GM11168 (cell line): ENCODE results near the gene RUFY3.
"Not testable (repeated sequence)": the region's sequence is repeated elsewhere in the genome, so short reads cannot be mapped to it uniquely, and the experiment has no call there.

Experiments used
- in situ Hi-C: fragments of 300-500 bp; cut with MboI; formaldehyde crosslinking; loops from one replicate; pipeline ENCODE4 v1.12.0; 2022; ENCODE audit warnings: low sequenced_read_pairs; ENCODE audit not compliant: unreplicated experiment

Gene RUFY3

GRCh38 chr4:70734971-70735370 is 13.2 kb downstream of the RUFY3 start:
- in situ Hi-C loops: no loop called here

GRCh38 chr4:70735915-70736314 is 14.2 kb downstream of the RUFY3 start:
- in situ Hi-C loops: not testable (repeated sequence)

- in situ Hi-C loops: no loop called here
These were observed 15.2 kb downstream of the RUFY3 start for GRCh38 chr4:70737006-70737405.

- in situ Hi-C loops: no loop called here
These were observed 15.6 kb downstream of the RUFY3 start for GRCh38 chr4:70737409-70737808.

GRCh38 chr4:70739496-70740337 is 18.0 kb downstream of the RUFY3 start:
- in situ Hi-C loops: no loop called here

- in situ Hi-C loops: no loop called here
These were observed 20.3 kb downstream of the RUFY3 start for GRCh38 chr4:70741867-70742658.

- in situ Hi-C loops: no loop called here
These were observed 22.0 kb downstream of the RUFY3 start for GRCh38 chr4:70743731-70744130.

- in situ Hi-C loops: no loop called here
These were observed 24.5 kb downstream of the RUFY3 start for GRCh38 chr4:70746179-70746839.

GRCh38 chr4:70747874-70748273 is 26.1 kb downstream of the RUFY3 start:
- in situ Hi-C loops: no loop called here

- in situ Hi-C loops: no loop called here
These were observed 27.5 kb downstream of the RUFY3 start for GRCh38 chr4:70749313-70749712.

GRCh38 chr4:70752236-70752635 is 30.5 kb downstream of the RUFY3 start:
- in situ Hi-C loops: no loop called here

- in situ Hi-C loops: no loop called here
These were observed 31.9 kb downstream of the RUFY3 start for GRCh38 chr4:70753630-70754029.

- in situ Hi-C loops: no loop called here
These were observed 32.7 kb downstream of the RUFY3 start for GRCh38 chr4:70754470-70754869.

- in situ Hi-C loops: no loop called here
These were observed 33.4 kb downstream of the RUFY3 start for GRCh38 chr4:70754990-70755688.

GRCh38 chr4:70759126-70759525 is 37.4 kb downstream of the RUFY3 start:
- in situ Hi-C loops: no loop called here

- in situ Hi-C loops: no loop called here
These were observed 37.9 kb downstream of the RUFY3 start for GRCh38 chr4:70759627-70760026.

- in situ Hi-C loops: no loop called here
These were observed 38.9 kb downstream of the RUFY3 start for GRCh38 chr4:70760662-70761061.

- in situ Hi-C loops: no loop called here
These were observed 39.6 kb downstream of the RUFY3 start for GRCh38 chr4:70761276-70761816.

GRCh38 chr4:70765368-70765767 is 43.6 kb downstream of the RUFY3 start:
- in situ Hi-C loops: no loop called here

GRCh38 chr4:70768301-70768948 is 46.7 kb downstream of the RUFY3 start:
- in situ Hi-C loops: no loop called here
